ENCODE data around the gene OR6C2. TPM values are rescaled to one million over a fixed set of nuclear protein-coding genes. Genes with fewer than 3 reads are reported as not detected.
"Not testable (repeated sequence)": the region's sequence is repeated elsewhere in the genome, so short reads cannot be mapped to it uniquely, and the experiment has no call there.

OR6C2 gene
- total and polyA plus RNA-seq, 9 donors, result not detected

DNA sequence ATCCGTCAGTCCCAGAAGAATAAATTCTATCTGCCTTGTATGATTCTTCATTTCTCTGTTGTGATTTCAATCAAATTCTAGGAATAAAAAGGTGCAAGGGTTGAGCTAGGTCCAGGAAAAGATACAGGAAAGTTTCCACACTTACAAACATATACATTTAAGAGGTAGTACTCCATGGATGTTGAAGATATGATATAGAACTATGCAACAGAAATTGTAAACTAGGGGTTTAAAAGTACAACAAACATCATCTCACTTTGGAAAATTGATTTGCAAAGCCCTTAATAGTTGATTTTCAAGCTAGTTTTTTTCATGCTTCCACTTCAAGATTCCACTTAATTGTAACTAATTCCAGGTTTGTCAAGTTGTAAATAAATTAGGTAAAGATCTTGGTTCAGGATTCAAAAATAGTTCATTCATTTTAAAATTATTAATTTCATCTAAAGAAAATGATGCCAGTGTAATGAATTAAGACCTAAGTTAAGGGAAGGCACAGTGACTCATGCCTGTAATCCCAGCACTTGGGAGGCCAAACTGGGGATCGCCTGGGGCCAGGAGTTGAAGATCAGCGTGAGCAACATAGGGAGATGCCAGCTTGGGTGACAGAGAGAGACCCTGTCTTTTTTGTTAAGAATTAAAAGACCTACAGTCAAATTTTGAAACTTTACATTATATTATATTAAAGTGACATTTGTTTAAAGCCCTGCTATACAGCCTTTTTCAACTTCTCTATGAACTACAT, 26.4 kb downstream of the OR6C2 start, which contains the start of gene OR6C70:
Gene OR6C70, minus strand, starts transcription at position 51 of the 742 bp plus-strand sequence. Its CDS starts 0 bp downstream, at position 51.
- WGBS (ENCODE audit: insufficient coverage), result no CpG with 5 or more reads among the region's 3 CpGs
- Histone ChIP-seq H3K36me3 (ENCODE audit: control insufficient read depth, insufficient read depth, low read length) (no peaks in the 10 kb centered on the region), H3K4me1 (ENCODE audit: control insufficient read depth, insufficient read depth, low read length) (no peaks in the 10 kb centered on the region), H3K9me3 (replicated peaks; ENCODE audit: control insufficient read depth, low read depth, low read length) (no peaks in the 10 kb centered on the region), H3K27me3 (ENCODE audit: control insufficient read depth, insufficient read depth, low read length) (no peaks in the 10 kb centered on the region), H3K4me3 (ENCODE audit: low read length) (no peak within 1 kb of the TSS), H3K27ac (ENCODE audit: low read length) (no peak within 1 kb of the TSS)
- no peak for DNase-seq

DNA sequence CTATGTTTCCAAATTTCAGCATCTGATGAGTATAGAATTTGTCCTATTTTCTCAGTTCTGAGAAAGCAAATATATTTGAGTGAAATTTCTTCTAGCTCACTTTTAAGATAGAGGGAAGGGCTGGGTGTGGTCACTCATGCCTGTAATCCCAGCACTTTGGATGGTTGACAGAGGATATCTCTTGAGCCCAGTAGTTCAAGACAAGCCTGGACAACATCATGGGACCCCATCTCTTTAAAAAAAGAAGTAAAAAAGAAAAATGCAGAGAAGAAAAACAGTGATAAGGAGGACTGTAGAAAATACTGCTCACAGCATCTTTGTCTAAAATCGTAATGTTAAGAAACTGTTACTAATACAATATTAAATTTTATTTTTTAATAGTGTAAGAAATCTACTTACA, 28.4 kb downstream of the OR6C2 start:
- Histone ChIP-seq H3K27ac (ENCODE audit: low read length) (no peak overlapping the region), H3K27me3 (ENCODE audit: control insufficient read depth, insufficient read depth, low read length) (no peaks in the 10 kb centered on the region), H3K36me3 (ENCODE audit: control insufficient read depth, insufficient read depth, low read length) (no peaks in the 10 kb centered on the region), H3K4me3 (ENCODE audit: low read length) (no peak overlapping the region), H3K9me3 (replicated peaks; ENCODE audit: control insufficient read depth, low read depth, low read length) (no peaks in the 10 kb centered on the region), H3K4me1 (ENCODE audit: control insufficient read depth, insufficient read depth, low read length) (no peaks in the 10 kb centered on the region)
- no peak for DNase-seq
- no CpG with 5 or more reads among the region's 1 CpG for WGBS (ENCODE audit: insufficient coverage)

DNA sequence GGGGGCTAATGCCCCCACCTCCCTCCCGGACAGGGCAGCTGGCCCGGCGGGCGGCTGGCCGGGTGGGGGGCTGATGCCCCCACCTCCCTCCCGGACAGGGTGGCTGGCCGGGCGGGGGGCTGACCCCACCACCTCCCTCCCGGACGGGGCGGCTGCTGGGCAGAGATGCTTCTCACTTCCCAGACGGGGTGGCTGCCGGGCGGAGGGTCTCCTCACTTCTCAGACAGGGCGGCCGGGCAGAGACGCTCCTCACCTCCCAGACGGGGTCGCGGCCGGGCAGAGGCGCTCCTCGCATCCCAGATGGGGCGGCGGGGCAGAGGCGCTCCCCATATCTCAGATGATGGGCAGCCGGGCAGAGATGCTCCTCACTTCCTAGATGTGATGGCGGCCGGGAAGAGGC, 35.3 kb downstream of the OR6C2 start:
- not testable (repeated sequence) for DNase-seq; H3K36me3 ChIP-seq (ENCODE audit: control insufficient read depth, insufficient read depth, low read length); H3K27ac ChIP-seq (ENCODE audit: low read length); H3K9me3 ChIP-seq (replicated peaks; ENCODE audit: control insufficient read depth, low read depth, low read length); H3K27me3 ChIP-seq (ENCODE audit: control insufficient read depth, insufficient read depth, low read length); H3K4me1 ChIP-seq (ENCODE audit: control insufficient read depth, insufficient read depth, low read length); H3K4me3 ChIP-seq (ENCODE audit: low read length)
- WGBS (ENCODE audit: insufficient coverage), result 97% methylated on average over 5 of the region's 29 CpGs

DNA sequence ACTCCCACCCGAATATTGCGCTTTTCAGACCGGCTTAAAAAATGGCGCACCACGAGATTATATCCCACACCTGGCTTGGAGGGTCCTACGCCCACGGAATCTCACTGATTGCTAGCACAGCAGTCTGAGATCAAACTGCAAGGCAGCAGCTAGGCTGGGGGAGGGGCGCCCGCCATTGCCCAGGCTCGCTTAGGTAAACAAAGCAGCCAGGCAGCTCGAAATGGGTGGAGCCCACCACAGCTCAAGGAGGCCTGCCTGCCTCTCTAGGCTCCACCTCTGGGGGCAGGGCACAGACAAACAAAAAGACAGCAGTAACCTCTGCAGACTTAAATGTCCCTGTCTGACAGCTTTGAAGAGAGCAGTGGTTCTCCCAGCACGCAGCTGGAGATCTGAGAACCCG, 40.4 kb downstream of the OR6C2 start:
- H3K9me3 ChIP-seq (replicated peaks; ENCODE audit: control insufficient read depth, low read depth, low read length), result not testable (repeated sequence)

DNA sequence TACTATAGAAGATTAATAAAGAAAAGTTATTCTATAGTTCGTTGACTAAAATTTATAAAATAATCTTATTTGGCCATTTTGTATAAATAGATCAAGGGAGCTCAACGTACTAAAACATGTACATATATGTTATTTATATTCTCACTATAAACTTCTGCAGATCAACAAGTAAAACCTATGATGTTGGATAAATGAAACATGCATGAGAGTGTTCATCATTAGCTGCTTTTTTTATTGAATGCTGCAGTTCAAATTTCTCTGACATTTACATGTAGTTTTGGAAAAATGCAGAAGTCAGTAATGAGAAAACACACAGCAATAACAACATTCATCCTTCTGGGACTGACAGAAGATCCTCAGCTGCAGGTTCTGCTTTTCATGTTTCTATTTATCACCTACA, 48.2 kb downstream of the OR6C2 start, which contains the start of gene OR6C68:
Gene OR6C68, plus strand, starts transcription at position 301 of the 400 bp plus-strand sequence. Its CDS starts 0 bp downstream, at position 301.
- no peak within 1 kb of the TSS for H3K27ac ChIP-seq (ENCODE audit: low read length)
- no peaks in the 10 kb centered on the region for H3K4me1 ChIP-seq (ENCODE audit: control insufficient read depth, insufficient read depth, low read length)
- no peak within 1 kb of the TSS for H3K4me3 ChIP-seq (ENCODE audit: low read length)
- H3K27me3 ChIP-seq (ENCODE audit: control insufficient read depth, insufficient read depth, low read length), result no peaks in the 10 kb centered on the region
- no peak for DNase-seq
- H3K9me3 ChIP-seq (replicated peaks; ENCODE audit: control insufficient read depth, low read depth, low read length), result no peaks in the 10 kb centered on the region
- no peaks in the 10 kb centered on the region for H3K36me3 ChIP-seq (ENCODE audit: control insufficient read depth, insufficient read depth, low read length)
- WGBS (ENCODE audit: insufficient coverage), result no CpG with 5 or more reads among the region's 2 CpGs

More for the DNA sequence above, 40.4 kb downstream of the OR6C2 start:
- H3K36me3 ChIP-seq (ENCODE audit: control insufficient read depth, insufficient read depth, low read length); H3K4me1 ChIP-seq (ENCODE audit: control insufficient read depth, insufficient read depth, low read length); H3K27ac ChIP-seq (ENCODE audit: low read length); H3K27me3 ChIP-seq (ENCODE audit: control insufficient read depth, insufficient read depth, low read length); DNase-seq; H3K4me3 ChIP-seq (ENCODE audit: low read length): not testable (repeated sequence)
- WGBS (ENCODE audit: insufficient coverage), result no CpG with 5 or more reads among the region's 13 CpGs

DNA sequence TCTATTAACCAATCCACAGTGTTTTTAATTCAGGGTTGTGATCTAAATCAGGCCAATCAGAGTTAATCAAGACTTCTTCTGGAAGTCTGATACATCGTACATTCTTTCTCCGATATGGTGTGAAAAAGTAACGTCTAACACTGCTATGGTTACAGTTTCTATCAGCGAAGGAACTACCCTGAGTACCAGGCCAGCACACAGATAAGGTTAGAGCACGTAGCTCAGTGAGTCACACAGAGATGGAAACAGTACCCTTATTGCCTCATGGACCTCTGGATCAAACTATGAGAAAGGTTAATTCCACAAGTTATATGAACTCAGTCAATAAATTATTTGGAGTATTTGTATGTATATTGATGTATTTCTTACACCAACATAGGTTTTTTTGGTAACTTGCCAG, 51.6 kb downstream of the OR6C2 start:
- H3K27ac ChIP-seq (ENCODE audit: low read length), result no peak overlapping the region
- H3K4me1 ChIP-seq (ENCODE audit: control insufficient read depth, insufficient read depth, low read length), result no peaks in the 10 kb centered on the region
- DNase-seq, result no peak
- no peaks in the 10 kb centered on the region for H3K9me3 ChIP-seq (replicated peaks; ENCODE audit: control insufficient read depth, low read depth, low read length)
- WGBS (ENCODE audit: insufficient coverage), result 87% methylated on average over 5 of the region's 5 CpGs
- H3K36me3 ChIP-seq (ENCODE audit: control insufficient read depth, insufficient read depth, low read length), result no peaks in the 10 kb centered on the region
- no peak overlapping the region for H3K4me3 ChIP-seq (ENCODE audit: low read length)
- no peaks in the 10 kb centered on the region for H3K27me3 ChIP-seq (ENCODE audit: control insufficient read depth, insufficient read depth, low read length)

DNA sequence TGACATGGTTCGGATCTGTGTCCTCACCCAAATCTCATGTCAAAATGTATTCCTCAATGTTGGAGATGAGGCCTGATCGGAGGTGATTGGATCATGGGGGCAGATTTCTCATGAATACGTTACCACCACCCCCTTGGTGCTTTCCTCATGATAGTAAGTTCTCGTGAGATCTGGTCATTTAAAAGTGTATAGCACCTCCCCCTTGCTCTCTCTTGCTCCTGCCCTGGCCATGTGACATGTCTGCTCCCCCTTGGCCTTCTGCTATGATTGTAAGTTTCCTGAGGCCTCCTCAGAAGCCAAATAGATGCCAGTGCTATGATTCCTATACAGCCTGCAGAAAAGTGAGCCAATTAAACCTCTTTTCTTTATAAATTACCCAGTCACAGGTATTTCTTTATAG, 55.4 kb downstream of the OR6C2 start:
- no peaks in the 10 kb centered on the region for H3K9me3 ChIP-seq (replicated peaks; ENCODE audit: control insufficient read depth, low read depth, low read length)
- no peak overlapping the region for H3K4me3 ChIP-seq (ENCODE audit: low read length)
- no peaks in the 10 kb centered on the region for H3K27me3 ChIP-seq (ENCODE audit: control insufficient read depth, insufficient read depth, low read length)
- H3K27ac ChIP-seq (ENCODE audit: low read length), result no peak overlapping the region
- WGBS (ENCODE audit: insufficient coverage), result 86% methylated on average over 1 of the region's 4 CpGs
- no peaks in the 10 kb centered on the region for H3K4me1 ChIP-seq (ENCODE audit: control insufficient read depth, insufficient read depth, low read length)
- H3K36me3 ChIP-seq (ENCODE audit: control insufficient read depth, insufficient read depth, low read length), result no peaks in the 10 kb centered on the region
- no peak for DNase-seq

DNA sequence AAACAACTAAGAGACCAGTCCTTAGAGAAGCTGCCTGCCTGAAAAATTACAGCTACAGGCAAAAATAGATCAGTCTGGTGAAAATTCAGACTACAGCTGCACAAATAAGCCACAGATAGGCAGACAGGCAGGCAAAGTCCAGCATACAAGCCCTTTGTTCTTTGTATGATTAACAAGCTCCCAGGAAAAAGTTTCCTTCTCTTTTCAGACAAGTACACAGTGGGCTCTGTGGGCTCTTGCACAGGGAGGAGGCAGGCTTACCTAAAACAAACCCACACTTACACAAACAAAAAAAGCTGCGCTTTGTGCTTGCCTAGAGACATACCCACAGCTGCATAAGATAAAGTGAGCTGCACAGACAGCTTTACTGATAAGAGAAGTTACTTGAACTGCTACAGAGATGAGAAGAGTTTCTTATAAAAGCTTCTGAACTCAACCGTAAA, 56.0 kb downstream of the OR6C2 start:
- Histone ChIP-seq H3K4me3 (ENCODE audit: low read length) (no peak overlapping the region), H3K27ac (ENCODE audit: low read length) (no peak overlapping the region), H3K27me3 (ENCODE audit: control insufficient read depth, insufficient read depth, low read length) (no peaks in the 10 kb centered on the region), H3K4me1 (ENCODE audit: control insufficient read depth, insufficient read depth, low read length) (no peaks in the 10 kb centered on the region), H3K9me3 (replicated peaks; ENCODE audit: control insufficient read depth, low read depth, low read length) (no peaks in the 10 kb centered on the region), H3K36me3 (ENCODE audit: control insufficient read depth, insufficient read depth, low read length) (no peaks in the 10 kb centered on the region)
- DNase-seq, result no peak
- WGBS (ENCODE audit: insufficient coverage), result no CpG with 5 or more reads among the region's 2 CpGs

DNA sequence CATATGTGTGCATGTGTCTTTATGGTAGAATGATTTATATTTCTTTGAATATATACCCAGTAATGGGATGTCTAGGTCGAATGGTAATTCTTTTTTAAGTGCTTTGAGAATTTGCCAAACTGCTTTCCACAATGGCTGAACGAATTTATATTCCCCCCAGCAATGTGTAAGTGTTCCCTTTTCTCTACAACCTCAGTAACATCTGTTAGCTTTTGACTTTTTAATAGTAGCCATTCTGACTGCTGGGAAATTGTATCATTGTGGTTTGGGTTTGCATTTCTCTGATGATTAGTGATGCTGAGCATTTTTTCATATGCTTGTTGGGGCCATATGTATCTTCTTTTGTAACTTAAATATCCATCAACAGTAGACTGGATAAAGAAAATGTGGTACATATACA, 57.7 kb downstream of the OR6C2 start:
- Histone ChIP-seq H3K36me3 (ENCODE audit: control insufficient read depth, insufficient read depth, low read length) (no peaks in the 10 kb centered on the region), H3K27me3 (ENCODE audit: control insufficient read depth, insufficient read depth, low read length) (no peaks in the 10 kb centered on the region), H3K4me1 (ENCODE audit: control insufficient read depth, insufficient read depth, low read length) (no peaks in the 10 kb centered on the region), H3K9me3 (replicated peaks; ENCODE audit: control insufficient read depth, low read depth, low read length) (no peaks in the 10 kb centered on the region), H3K27ac (ENCODE audit: low read length) (no peak overlapping the region), H3K4me3 (ENCODE audit: low read length) (no peak overlapping the region)
- DNase-seq, result no peak
- WGBS (ENCODE audit: insufficient coverage), result no CpG with 5 or more reads among the region's 2 CpGs

Data from muscle of leg (tissue), 11 donors.